ENCODE measurements around the gene DCLK1.

DCLK1 gene

DNA sequence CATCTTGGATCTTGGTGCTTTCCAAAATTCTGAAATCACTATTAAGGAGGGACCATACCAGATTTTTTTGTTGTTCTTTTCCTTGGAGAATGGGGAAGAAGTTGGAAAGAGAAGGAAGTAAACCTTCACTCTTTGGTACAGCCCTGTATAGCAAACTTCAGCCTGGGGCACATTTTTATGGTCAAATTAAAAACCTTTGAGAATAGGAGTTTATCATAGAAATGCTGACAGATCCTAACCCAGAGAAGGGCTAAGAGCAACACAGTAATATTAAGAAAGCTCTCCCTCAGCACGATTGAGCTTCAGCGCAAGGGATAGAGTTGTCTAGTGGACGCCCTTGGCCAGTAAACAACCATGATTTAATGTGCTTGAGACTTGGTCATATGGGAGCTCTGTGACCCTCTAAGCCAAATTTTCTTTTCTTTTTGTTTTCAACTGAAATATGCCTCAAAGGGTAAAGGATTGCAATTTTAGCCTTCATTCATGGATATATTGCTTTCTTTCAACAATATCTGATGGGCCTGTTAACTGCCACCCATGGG lies 360.4 kb downstream of the DCLK1 start:
- no peak for DNase-seq

GRCh38 chr13:35769812-35770211 lies 361.4 kb downstream of the DCLK1 start:
- no peak for DNase-seq

GRCh38 chr13:35768551-35768950 lies 362.6 kb downstream of the DCLK1 start:
- DNase-seq, result no peak

DNA sequence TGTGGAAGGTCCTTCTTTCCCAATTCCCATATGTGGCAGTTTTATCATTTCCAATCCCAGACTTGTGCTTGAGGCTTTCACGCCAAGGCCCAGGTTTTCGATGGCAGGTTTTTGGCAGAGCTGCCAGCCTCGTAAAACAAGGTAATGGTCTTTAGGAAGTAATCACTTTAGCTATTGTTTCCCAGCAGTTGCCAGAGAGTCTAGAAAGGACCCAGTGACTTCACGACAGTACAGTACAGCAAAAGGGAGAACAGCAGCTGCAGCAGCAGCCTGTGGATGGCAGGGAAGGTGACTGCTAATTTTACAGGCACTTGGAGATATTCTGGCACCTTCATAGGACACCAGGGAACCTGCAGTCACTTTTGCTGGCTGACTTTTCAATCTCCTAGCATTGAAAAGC lies 363.1 kb downstream of the DCLK1 start:
- no peak for DNase-seq

DNA sequence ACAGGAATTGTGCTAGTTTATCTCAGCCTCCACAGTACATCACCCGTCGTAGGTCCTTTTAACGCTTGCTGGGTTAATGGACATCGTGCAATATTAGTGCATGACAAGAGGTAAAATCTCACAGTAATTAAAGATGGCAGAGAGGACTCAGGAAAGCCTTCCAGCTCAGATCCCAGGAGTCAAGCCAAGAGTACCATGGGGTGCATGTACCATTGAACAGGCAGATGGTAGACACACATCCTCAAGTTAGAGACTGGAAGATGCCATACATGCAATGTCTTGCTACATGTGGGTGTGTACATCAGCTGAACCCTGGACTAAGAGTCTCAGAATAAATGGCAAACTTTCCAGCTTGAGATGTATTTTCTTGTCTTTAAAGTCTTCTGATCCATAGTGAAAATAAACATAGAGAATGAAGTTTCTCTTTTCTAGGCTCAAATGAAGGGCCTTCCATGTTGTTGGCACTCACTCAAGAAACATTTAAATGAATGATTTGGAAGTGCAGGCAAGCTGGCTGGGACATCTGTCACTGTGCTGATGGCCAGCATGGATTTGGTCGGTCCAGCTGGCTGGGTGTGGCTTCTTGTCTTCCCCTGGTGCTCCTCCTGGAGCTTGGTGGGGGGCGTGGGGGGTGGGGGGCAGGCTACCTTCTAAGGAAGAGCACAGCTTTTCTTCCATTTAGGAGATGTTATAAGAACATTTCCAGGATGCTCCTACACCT lies 363.8 kb downstream of the DCLK1 start:
- no peak for DNase-seq

DNA sequence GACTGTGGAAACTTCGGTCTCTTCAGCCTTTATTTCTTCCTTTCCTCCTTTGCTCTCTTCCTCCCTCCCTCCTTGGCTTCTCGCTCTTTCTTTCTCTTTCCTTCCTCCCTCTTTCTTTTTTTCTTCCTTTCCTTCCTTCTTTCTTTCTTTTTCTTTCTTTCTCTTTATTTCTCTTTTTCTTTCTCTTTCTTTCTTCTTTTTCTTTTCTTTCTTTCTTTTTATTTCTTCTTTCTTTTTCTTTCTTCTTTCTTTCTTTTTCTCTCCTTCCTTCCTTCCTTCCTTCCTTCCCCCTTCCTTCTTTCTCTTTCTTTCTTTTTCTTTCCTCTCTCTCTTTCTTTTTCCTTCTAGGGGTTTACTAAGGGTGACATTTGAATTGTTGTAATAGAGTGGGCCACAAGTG lies 364.5 kb downstream of the DCLK1 start:
- no peak for DNase-seq

DNA sequence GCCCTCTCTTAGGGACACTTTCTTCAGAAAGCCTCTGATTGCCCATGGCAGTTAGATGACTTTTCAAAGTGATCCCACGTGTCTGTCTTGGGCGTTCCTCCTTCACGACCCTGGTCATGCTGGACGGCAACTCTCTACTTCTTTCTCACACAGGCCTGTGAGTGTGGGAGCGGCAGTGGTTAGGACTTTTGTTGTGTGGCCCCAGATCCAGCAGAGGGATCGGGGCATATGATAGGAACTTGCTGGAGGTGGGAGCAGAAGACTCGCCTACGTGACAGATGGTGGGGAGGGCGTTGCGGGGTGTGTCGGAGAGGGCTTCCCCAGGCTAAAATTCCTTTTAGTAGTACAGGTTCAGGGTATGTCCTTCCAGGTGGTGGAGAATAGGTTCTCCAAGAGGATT lies 365.2 kb downstream of the DCLK1 start:
- DNase-seq, result no peak

- no peak for DNase-seq
These were observed 365.8 kb downstream of the DCLK1 start for GRCh38 chr13:35765366-35765765.

DNA sequence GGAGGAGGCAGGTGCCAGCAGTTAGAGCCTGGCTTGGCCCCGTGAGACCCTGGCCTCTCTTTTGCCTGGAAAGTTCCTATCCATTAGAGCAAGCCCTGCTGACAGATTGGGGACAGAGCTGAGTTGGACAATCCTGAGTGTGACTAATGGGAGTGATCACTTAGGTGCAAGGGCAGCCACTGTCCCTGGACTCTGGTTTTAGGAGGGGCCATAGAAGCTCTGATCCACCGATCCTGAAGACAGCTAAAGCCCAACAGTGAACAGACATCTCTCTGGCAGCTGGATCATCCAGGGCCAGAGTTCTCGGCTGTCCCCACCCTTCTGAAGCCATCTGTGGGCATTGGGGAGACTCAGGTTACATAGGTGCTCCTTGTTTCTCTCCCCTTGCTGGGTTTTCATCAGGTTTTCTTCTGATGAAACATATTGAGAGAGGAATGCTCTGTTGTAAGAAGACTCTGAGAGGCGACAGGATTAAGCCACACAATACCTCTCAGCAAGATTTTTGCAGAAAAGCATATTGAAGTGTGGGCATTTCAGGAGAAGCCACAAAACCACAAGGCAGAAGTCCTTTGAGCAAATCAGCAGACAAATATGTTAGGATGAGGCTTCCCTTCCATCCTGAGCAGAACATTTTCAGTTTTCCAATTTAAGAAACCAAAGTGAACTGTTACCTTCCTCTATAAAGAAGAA lies 366.7 kb downstream of the DCLK1 start:
- DNase-seq, result no peak

DNA sequence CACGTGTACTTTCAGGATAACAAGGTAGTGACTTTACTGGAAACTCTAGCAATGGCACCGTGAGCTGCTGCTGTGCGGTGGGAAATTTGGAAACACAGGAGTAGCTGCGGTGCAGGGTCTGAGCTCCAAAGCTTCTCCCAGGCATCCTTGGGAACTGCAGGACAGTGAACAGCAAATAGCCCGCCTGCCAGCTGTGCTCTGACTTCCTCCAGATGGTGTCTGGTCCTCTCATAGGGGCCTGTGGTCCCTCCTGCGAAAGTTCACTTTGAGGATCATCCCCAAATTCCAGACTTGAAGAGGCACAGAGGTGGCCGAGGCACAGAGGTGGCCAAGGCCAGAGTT lies 367.4 kb downstream of the DCLK1 start:
- no peak for DNase-seq

DNA sequence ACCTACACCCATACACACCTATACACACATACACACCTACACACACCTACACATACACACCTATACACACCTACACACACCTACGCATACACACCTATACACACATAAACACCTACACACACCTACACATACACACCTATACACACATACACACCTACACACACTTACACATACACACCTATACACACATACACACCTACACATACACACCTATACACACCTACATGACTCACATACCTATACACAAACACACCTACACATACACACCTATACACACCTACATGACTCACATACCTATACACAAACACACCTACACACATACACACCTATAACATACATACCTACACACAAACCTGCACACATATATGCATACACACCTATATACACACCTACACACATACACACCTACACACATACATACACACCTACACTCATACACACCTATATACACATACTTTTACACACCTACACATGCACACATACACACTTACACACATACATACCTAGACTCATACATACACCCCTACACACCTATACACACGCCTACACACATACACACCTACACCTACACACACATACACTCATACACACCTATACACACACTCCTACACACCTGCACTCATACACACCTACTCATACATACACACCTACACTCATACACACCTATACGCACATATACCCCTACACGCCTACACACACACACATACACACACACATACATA lies 368.0 kb downstream of the DCLK1 start:
- DNase-seq, result no peak

DNA sequence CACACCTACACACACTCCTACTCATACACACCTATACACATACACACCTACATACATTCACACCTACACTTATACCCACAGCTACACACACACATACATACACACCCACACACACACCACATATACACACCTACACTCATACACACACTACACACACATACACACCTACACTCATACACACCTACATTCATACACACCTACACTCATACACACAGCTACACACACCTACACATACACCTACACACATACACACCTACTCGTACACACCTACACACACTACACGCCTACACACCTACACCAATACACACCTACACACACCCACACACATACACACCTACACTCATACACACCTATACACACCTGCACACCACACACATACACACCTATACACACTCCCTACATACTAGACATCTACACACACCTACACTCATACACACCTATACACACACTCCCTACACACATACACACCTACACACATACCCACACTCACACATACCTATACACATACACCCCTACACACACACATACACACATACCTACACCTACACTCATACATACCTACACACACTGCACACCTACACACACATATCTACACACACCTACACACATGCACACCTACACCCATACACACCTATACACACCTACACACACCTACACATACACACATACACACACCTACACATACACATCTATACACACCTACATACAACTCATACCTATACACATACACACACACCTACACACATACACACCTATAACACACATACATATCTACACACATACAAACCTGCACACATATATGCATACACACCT lies 369.5 kb downstream of the DCLK1 start:
- DNase-seq, result no peak

DNA sequence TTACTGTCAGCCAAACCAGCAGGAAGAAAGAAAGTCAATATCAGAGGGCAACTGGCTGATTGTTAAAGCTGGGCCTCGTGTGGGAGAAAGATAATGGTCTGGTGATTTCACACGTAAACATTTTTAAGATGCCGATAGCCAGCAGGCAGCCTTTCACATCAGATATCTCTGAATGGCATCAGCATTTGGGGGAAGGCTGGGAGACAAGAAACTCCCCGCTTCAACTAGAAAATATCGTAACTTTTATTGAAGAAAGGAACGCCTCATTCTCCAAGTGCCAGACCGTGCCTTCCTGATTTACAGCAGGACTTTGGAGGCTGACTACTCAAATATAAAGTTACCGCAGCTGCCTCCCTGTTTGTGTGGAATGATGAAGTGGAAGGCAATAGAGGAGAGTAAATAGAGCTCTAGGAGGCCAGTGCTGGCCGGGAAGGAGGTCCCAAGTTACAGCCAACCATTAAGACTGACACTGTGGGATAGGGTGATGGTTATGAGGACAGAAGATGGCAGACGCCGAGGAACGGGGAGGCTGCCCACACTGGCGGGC lies 370.4 kb downstream of the DCLK1 start:
- no peak for DNase-seq

DNA sequence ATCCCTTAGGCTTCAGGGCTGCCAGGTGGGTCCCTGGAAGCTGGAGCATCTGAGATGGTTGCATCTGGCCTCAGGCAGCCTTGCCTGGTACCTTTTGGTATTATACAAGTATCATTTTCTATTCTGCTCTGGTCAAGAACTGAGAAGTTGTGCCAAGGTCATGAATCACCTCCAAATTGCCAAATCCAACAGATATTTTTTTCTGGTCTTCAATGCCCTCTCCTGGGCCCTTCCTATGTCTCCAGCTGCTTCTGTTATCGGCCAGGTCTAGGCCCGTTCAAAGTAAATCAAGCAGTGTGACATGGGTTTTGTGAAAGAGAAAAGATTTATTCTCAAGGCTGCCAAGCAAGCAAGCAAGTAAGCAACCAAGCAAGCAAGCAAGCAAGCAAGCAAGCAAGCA lies 383.6 kb downstream of the DCLK1 start:
- DNase-seq, result no peak

DNA sequence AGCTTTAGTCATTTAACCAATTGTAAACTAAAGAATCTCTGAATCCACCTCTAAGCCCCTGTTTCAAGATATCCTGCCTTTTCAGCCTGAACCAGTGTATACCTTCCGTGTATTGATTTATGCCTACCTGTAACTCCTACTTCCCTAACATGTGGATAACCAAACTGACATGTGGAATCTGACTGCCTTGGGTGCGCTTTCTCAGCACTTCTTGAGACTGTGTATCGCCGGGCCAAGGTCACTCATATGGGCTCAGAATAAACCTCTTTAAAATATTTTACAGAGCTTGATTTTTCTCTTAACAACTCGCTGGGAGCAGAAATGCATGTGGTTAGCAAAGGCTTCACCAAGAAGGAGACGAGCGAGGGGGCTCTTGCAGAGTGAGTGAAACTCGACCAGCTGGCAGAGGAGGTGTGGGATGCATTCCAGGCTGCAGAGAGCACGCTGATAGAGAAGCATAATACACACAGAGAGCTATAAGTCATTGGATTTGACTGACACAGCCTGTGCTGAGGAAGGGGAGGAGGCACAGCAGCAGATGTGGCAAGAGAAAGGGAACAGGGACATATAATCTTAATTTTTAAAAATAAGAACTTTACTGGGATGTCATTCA lies 386.5 kb downstream of the DCLK1 start:
- DNase-seq, result no peak

DNA sequence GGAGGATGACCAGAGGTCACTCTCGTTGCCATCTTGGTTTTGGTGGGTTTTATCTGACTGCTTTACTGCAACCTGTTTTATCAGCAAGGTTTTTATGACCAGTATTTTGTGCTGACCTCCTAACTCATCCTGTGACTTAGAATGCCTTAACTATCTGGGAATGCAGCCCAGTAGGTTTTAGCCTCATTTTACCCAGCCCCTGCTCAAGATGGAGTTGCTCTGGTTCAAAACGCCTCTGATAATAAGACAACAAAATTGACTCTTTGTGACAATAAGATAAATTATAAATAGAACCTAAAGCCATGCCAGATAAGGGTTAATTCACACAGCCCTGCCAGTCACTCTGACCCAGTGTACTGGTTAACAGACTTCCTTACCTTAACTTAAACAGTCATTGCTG lies 387.0 kb downstream of the DCLK1 start:
- no peak for DNase-seq

GRCh38 chr13:35743165-35743564 lies 388.0 kb downstream of the DCLK1 start:
- no peak for DNase-seq

DNA sequence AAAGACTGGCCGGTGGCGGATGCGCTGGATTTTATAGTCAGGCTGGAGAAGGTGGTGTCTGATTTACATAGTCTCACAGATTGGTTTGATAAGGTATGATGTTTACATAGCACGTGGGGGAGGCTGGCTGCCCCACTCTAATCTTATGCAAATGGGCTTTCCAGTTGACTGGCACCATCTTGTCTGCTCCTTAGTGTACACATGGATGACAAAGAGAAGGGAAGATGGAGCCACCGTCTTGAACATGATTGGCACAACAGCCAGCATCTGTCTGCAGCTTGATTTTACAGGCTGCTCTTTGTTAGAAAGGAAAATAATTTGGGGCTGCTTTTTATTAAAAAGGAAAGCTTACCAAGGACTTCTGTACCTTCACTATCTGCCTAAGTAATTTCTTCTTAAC lies 389.5 kb downstream of the DCLK1 start:
- no peak for DNase-seq

DNA sequence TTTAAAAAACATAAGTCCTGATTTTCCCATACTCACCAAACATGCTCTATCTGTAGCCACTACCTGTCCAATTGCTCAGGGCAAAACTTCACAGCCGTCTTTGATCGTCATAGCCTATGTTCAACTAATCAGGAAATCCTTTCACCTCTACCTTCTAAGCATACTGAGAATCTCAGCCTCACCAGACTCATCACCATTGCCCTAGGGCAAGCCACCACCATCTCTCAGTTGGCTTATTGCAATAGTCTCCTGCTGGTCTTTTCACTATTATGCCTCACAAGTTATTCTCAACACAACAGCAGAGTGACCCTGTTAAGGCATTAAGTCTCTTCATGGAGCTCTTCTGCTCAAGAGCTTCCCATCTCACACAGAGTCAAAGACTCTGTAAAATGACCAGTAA lies 394.3 kb downstream of the DCLK1 start:
- DNase-seq, result no peak

- DNase-seq, result no peak
These were observed 397.4 kb downstream of the DCLK1 start for GRCh38 chr13:35733827-35734226.

DNA sequence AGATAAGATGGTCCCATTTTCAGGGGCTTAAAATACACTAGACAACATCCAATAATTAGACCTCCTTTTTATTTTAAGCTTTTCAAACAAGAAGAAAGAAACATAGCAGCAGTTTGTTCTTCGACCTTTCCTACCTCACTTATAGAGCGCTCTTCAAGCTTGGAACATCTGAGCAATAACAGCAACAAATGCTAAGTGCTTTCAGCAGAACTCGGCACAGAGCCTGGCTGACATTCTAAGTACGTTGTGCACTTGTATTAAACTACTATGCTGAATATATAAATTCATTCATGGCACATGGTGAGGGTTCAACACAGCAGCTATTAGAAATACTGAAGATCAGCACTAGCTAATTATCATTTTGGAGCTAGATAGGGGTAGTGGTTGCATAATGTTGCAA lies 398.6 kb downstream of the DCLK1 start:
- no peak for DNase-seq

DNA sequence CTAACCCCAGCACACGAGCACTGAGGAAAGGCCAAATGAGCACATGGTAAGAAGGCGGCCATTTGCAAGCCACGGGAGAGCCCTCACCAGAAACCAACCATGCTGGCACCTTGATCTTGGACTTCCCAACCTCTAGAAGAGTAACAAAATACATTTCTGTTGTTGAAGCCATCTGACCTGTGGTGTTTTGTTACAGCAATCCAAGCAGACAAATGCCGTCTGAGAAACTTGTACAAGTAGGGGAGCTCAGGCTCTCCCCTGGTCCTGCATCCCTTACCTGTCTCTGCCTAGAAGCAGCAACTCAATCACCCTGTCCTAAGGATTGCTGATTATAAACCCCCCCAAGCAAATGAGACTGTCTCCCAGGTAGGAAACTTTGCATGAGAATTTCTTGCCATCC lies 399.7 kb downstream of the DCLK1 start:
- no peak for DNase-seq

Data from 8988T (cell line).